ENCODE data around the gene CACNA2D2. TPM values are rescaled to one million over a fixed set of nuclear protein-coding genes. Genes with fewer than 3 reads are reported as not detected.

CACNA2D2 gene
- total and polyA plus RNA-seq, 2 of the 8 experiments (the other 6 are each of a cell fraction or from before 2014, with no cell fraction given) = 14.1 to 25.0 TPM

- H4K8ac ChIP-seq (ENCODE audit: extremely low read depth, insufficient read depth, low read length) = peak overlapping the region; percentile 83; the same call in 1 of the 2 replicates
- 11% methylated on average over 35 of the region's 53 CpGs; no CpG with 5 or more reads in 1 of the 2 experiments for WGBS, 2 experiments (ENCODE audit: extremely low coverage in 1 of 2, insufficient coverage in 1 of 2, insufficient read length in 1 of 2, insufficient replicate concordance in 2 of 2, low coverage in 1 of 2, low lambda C conversion rate in 2 of 2, missing lambda C conversion rate in 1 of 2)
- H3K4ac ChIP-seq (replicated peaks; ENCODE audit: insufficient read length, low read depth, low read length) = no peak overlapping the region
- H3K79me1 ChIP-seq (ENCODE audit: low read depth, low read length) = 0 out of 2 replicates have a peak, but pooled peaks cover 2% of the 10 kb centered on the region
- no peak overlapping the region for H2BK15ac ChIP-seq (ENCODE audit: low read length)
- ChIA-PET POLR2A (ENCODE audit: partially characterized antibody) (interaction anchor here (0.7 to 2.5 kb wide), 7 partner anchors 10 to 1604 kb away, joined by 3 to 22 read pairs (median 3); partner anchors contain the start of genes CYB561D2 and NPRL2), CTCF (ENCODE audit: partially characterized antibody) (interaction anchor here (0.8 to 4.5 kb wide), 11 partner anchors 9 to 251 kb away, joined by 3 to 18 read pairs (median 4); partner anchors contain the start of genes MAPKAPK3 and RASSF1)
- peak overlapping the region; percentile 12; the same call in 1 of the 2 replicates for H2BK5ac ChIP-seq (ENCODE audit: low read depth, low read length)
- no peak overlapping the region for H3K23ac ChIP-seq (ENCODE audit: insufficient read length)
- peak overlapping the region; percentile 39; the same call in 1 of the 2 replicates for H3K27ac ChIP-seq (ENCODE audit: low read depth, low read length)
- H2BK12ac ChIP-seq (ENCODE audit: low read depth, low read length) = no peak overlapping the region
- peak overlapping the region; percentile 76 to 91 for H3K4me2 ChIP-seq (ENCODE audit: insufficient read depth in 1 of 2, low read depth in 2 of 2, low read length in 2 of 2)
- peak overlapping the region in 3 of 4 experiments; percentile 3 to 58 (median 49); a peak in 5 of 7 replicates for H3K9ac ChIP-seq (replicated peaks in 1 of 4; ENCODE audit: extremely low read depth in 1 of 4, low read depth in 3 of 4, low read length in 3 of 4)
- H3K9me3 ChIP-seq (ENCODE audit: insufficient read depth in 2 of 2, low read depth in 1 of 2, low read length in 1 of 2) = no peaks in the 10 kb centered on the region
- peaks cover 0 to 2% of the 10 kb centered on the region in 2 experiments for H4K20me1 ChIP-seq (replicated peaks in 1 of 2; ENCODE audit: control insufficient read depth in 1 of 2, insufficient read depth in 2 of 2, low read length in 2 of 2)
- H3K4me1 ChIP-seq (replicated peaks in 1 of 4; ENCODE audit: control insufficient read depth in 3 of 4, insufficient read depth in 4 of 4, low read length in 3 of 4) = peaks cover 0 to 15% (median 10%) of the 10 kb centered on the region in 4 experiments; a peak in 6 of 7 replicates
- no peak for FAIRE-seq
- H3K23me2 ChIP-seq (ENCODE audit: low read depth, low read length) = peaks cover 12% of the 10 kb centered on the region; the same call in 1 of the 2 replicates
- H3K4me3 ChIP-seq (ENCODE audit: extremely low read depth in 1 of 4, insufficient read depth in 2 of 4, low read depth in 3 of 4, low read length in 4 of 4) = peak overlapping the region; percentile 48 to 68 (median 59)
- H3K79me2 ChIP-seq (ENCODE audit: control insufficient read depth in 1 of 2, insufficient read depth in 2 of 2, low read length in 2 of 2) = no peaks in the 10 kb centered on the region
- H2BK20ac ChIP-seq (ENCODE audit: low read length) = no peak overlapping the region
- H4K91ac ChIP-seq (replicated peaks; ENCODE audit: insufficient read length, low read length) = peak overlapping the region; percentile 38
- H3K56ac ChIP-seq (replicated peaks; ENCODE audit: insufficient read length, low read depth, low read length) = no peak overlapping the region
- DNase-seq (ENCODE audit: low read depth in 1 of 2, low spot score in 2 of 2) = peak; percentile 78 to 93
- 0 out of 2 replicates have a peak overlapping the region, but pooled peaks have one; percentile 47 for H2AFZ ChIP-seq (ENCODE audit: low read length)
- no peak overlapping the region for H2BK120ac ChIP-seq (replicated peaks; ENCODE audit: low read depth, low read length)
- H3K18ac ChIP-seq (ENCODE audit: extremely low read depth, low read length) = peak overlapping the region; percentile 34; the same call in 1 of the 2 replicates
- H2AK5ac ChIP-seq (ENCODE audit: low read depth, low read length) = no peak overlapping the region
- H4K5ac ChIP-seq (ENCODE audit: insufficient read length, low read depth, low read length) = no peak overlapping the region
- H3K27me3 ChIP-seq (replicated peaks in 1 of 4; ENCODE audit: control insufficient read depth in 3 of 4, extremely low read depth in 1 of 4, insufficient read depth in 3 of 4, low read length in 3 of 4) = peaks cover 0 to 5% (median 2%) of the 10 kb centered on the region in 4 experiments; a peak in 3 of 7 replicates
- H3K14ac ChIP-seq (ENCODE audit: insufficient read length) = no peak overlapping the region
- no peaks in the 10 kb centered on the region for H3K36me3 ChIP-seq (ENCODE audit: control insufficient read depth in 2 of 4, insufficient read depth in 4 of 4, low read length in 3 of 4)
- TF ChIP-seq, protein P1, sequence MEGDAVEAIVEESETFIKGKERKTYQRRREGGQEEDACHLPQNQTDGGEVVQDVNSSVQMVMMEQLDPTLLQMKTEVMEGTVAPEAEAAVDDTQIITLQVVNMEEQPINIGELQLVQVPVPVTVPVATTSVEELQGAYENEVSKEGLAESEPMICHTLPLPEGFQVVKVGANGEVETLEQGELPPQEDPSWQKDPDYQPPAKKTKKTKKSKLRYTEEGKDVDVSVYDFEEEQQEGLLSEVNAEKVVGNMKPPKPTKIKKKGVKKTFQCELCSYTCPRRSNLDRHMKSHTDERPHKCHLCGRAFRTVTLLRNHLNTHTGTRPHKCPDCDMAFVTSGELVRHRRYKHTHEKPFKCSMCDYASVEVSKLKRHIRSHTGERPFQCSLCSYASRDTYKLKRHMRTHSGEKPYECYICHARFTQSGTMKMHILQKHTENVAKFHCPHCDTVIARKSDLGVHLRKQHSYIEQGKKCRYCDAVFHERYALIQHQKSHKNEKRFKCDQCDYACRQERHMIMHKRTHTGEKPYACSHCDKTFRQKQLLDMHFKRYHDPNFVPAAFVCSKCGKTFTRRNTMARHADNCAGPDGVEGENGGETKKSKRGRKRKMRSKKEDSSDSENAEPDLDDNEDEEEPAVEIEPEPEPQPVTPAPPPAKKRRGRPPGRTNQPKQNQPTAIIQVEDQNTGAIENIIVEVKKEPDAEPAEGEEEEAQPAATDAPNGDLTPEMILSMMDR (IDR thresholded peaks at IDR 0.05; ENCODE audit: control extremely low read depth in 1 of 3, insufficient read depth in 1 of 3, low read depth in 1 of 3, low read length in 3 of 3) = peak in 1 of 3 experiments; percentile 20; a peak in 1 of 4 replicates
- TF ChIP-seq KDM1A (IDR thresholded peaks at IDR 0.05; ENCODE audit: borderline replicate concordance, low read length) (no peak), HDAC2 (IDR thresholded peaks at IDR 0.05; ENCODE audit: borderline replicate concordance in 1 of 2, low read depth in 2 of 2, low read length in 2 of 2) (no peak), E2F6 (IDR thresholded peaks at IDR 0.05) (peak; percentile 46; the same call in 1 of the 2 replicates), CHD2 (IDR thresholded peaks at IDR 0.05; ENCODE audit: low read length) (peak; percentile 40; the same call in 1 of the 2 replicates), SIX5 (IDR thresholded peaks at IDR 0.05; ENCODE audit: low read depth, low read length) (no peak), BRCA1 (IDR thresholded peaks at IDR 0.05; ENCODE audit: low read depth, low read length) (no peak; the same call in 1 of the 2 replicates)
Measured at GRCh38 chr3:50365080-50365841, 138.2 kb downstream of the CACNA2D2 start.

Measured in H1 (cell line).